EH (cell line): Measurements from ENCODE around the gene HAAO.
"Not testable (repeated sequence)": the region's sequence is repeated elsewhere in the genome, so short reads cannot be mapped to it uniquely, and the experiment has no call there.

ENCODE experiments used
- DNase-seq: peaks from one replicate; pipeline ENCODE4 v3.0.0-alpha.2; 2015; ENCODE audit warnings: low read depth

The HAAO gene

GRCh38 chr2:42792583-42793333, at the start of gene HAAO:
Gene HAAO, minus strand, starts transcription at chr2:42792583. Its CDS starts 47 bp downstream, at chr2:42792536.
- no peak for DNase-seq

GRCh38 chr2:42841344-42841743, 49.0 kb upstream of the HAAO start:
- no peak for DNase-seq

GRCh38 chr2:42840760-42841159, 48.4 kb upstream of the HAAO start:
- DNase-seq, result no peak

- DNase-seq, result no peak
Observed at GRCh38 chr2:42839809-42840501, 47.6 kb upstream of the HAAO start.

- DNase-seq, result no peak
Observed at GRCh38 chr2:42838133-42838532, 45.8 kb upstream of the HAAO start.

- peak; percentile 98 for DNase-seq
Observed at GRCh38 chr2:42835577-42836371, 43.4 kb upstream of the HAAO start.

GRCh38 chr2:42834161-42834560, 41.8 kb upstream of the HAAO start:
- no peak for DNase-seq

GRCh38 chr2:42832289-42832634, 39.9 kb upstream of the HAAO start:
- no peak for DNase-seq

- not testable (repeated sequence) for DNase-seq
Observed at GRCh38 chr2:42831575-42832288, 39.3 kb upstream of the HAAO start.

GRCh38 chr2:42830922-42831574, 38.7 kb upstream of the HAAO start:
- peak; percentile 19 for DNase-seq

- peak; percentile 22 for DNase-seq
Observed at GRCh38 chr2:42829671-42830440, 37.5 kb upstream of the HAAO start.

- DNase-seq, result peak; percentile 73
Observed at GRCh38 chr2:42828487-42829425, 36.4 kb upstream of the HAAO start.

- peak; percentile 83 for DNase-seq
Observed at GRCh38 chr2:42827647-42828486, 35.5 kb upstream of the HAAO start.

GRCh38 chr2:42826231-42826630, 33.8 kb upstream of the HAAO start:
- DNase-seq, result no peak

GRCh38 chr2:42824454-42824807, 32.0 kb upstream of the HAAO start:
- no peak for DNase-seq

GRCh38 chr2:42823744-42824453, 31.5 kb upstream of the HAAO start:
- peak; percentile 32 for DNase-seq

- no peak for DNase-seq
Observed at GRCh38 chr2:42819160-42819559, 26.8 kb upstream of the HAAO start.

GRCh38 chr2:42815726-42816125, 23.3 kb upstream of the HAAO start:
- DNase-seq, result no peak
